SU-DHL-6 (cell line): ENCODE results near the gene DIO1.

ENCODE experiments used
- H2AFZ ChIP-seq: fragments of 200-600 bp; sonication (generic); 2 replicates; pipeline ENCODE4 v1.6.1; 2014; ENCODE audit warnings: low read depth, mild to moderate bottlenecking, moderate library complexity, mixed read lengths, antibody characterized with exemption, low read length; ENCODE audit not compliant: severe bottlenecking
- H3F3A ChIP-seq: fragments of 200-600 bp; shearing (Covaris generic); 2 replicates; pipeline ENCODE4 v1.6.0; 2016; ENCODE audit warnings: antibody characterized with exemption, mild to moderate bottlenecking; ENCODE audit not compliant: insufficient read depth
- H3K27ac ChIP-seq: fragments of 200-600 bp; sonication (generic); 2 replicates; pipeline ENCODE4 v1.5.1; 2016; ENCODE audit warnings: low read depth, mild to moderate bottlenecking, low read length, moderate library complexity, mixed read lengths
- H3K27me3 ChIP-seq: fragments of 200-600 bp; sonication (generic), shearing (Covaris generic); 2 replicates; pipeline ENCODE4 v1.6.0; 2014; ENCODE audit warnings: mild to moderate bottlenecking, low read length
- H3K36me3 ChIP-seq: fragments of 200-600 bp; sonication (generic); 2 replicates; pipeline ENCODE4 v1.6.1; 2014; ENCODE audit warnings: mild to moderate bottlenecking, low read length, mixed read lengths
- H3K4me2 ChIP-seq: fragments of 300-600, 200-600 bp; shearing (Covaris generic), sonication (generic); 2 replicates; pipeline ENCODE4 v1.6.0; 2014; ENCODE audit warnings: low read length, low read depth, mild to moderate bottlenecking; ENCODE audit not compliant: poor library complexity, severe bottlenecking
- H3K4me3 ChIP-seq: fragments of 200-600 bp; sonication (generic); 2 replicates; pipeline ENCODE4 v1.5.1; 2014; ENCODE audit warnings: antibody characterized with exemption, low read length, mild to moderate bottlenecking, mixed read lengths; ENCODE audit not compliant: insufficient read depth, poor library complexity, severe bottlenecking
- H3K79me2 ChIP-seq: fragments of 200-600 bp; sonication (generic); 2 replicates; pipeline ENCODE4 v1.6.1; 2014; ENCODE audit warnings: mild to moderate bottlenecking, low read length, moderate library complexity; ENCODE audit not compliant: insufficient read depth
- H3K9ac ChIP-seq: fragments of 200-600 bp; sonication (generic); 2 replicates; pipeline ENCODE4 v1.7.0; 2014; ENCODE audit warnings: mild to moderate bottlenecking, low read length
- H3K9me2 ChIP-seq: fragments of 200-600 bp; sonication (generic); replicated peaks from 2 replicates; pipeline ENCODE4 v1.6.1; 2014; ENCODE audit warnings: low read length; ENCODE audit not compliant: insufficient read depth
- H3K9me3 ChIP-seq: fragments of 200-600 bp; sonication (generic); 2 replicates; pipeline ENCODE4 v1.6.1; 2014; ENCODE audit warnings: low read length, mixed read lengths; ENCODE audit not compliant: insufficient read depth
- H4K20me1 ChIP-seq: fragments of 200-600 bp; sonication (generic); 2 replicates; pipeline ENCODE4 v1.6.1; 2014; ENCODE audit warnings: low read depth, mild to moderate bottlenecking, antibody characterized with exemption, low read length, moderate library complexity, mixed read lengths
- EZH2phosphoT487 ChIP-seq: fragments of 200-600 bp; sonication (generic), shearing (Covaris generic); conservative IDR thresholded peaks from 2 replicates; pipeline ENCODE4 v1.6.1; 2018; ENCODE audit warnings: mild to moderate bottlenecking, antibody characterized with exemption, low read length, moderate library complexity, mixed read lengths
- TF ChIP-seq, protein P1 (sequence below): fragments of 200-600 bp; sonication (generic); IDR thresholded peaks from one replicate; pipeline ENCODE4 v1.5.1; 2017; ENCODE audit warnings: antibody characterized with exemption, mild to moderate bottlenecking, low read length, moderate library complexity; ENCODE audit not compliant: insufficient read depth, poor library complexity, severe bottlenecking

The DIO1 gene

DNA sequence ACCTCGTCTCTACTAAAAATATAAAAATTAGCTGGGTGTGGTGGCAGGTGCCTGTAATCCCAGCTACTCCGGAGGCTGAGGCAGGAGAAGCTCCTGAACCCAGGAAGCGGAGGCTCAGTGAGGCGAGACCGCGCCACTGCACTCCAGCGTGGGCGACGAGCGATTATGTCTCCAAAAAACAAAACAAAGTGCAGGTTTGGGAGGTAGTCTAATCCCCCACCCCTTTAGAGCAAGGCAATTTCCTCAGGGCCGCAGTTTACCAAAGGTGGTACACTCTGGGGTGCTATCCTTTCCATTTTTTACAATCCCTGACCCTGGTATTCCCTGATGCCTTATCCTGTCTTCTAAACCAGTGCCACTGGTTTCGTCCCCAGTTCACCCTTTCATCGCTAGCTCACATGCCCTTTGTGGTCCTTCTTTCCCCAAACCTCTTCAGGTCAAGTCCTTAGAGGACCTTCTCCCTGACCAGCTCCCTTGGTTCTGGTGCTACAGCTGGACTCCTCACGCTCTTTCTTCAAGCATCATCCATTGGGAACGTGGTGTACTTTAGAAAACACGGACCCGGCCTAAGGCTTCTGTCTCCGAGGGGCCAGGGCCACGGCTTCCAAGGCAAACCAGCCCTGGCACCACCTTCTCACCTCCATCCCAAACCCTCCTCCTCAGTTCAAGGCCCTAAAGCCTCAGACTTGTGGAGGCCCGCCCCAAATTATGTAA, 50.6 kb downstream of the DIO1 start:
- Histone ChIP-seq H3K27ac (peak overlapping the region; percentile 76), H3K36me3 (peaks cover 2% of the 10 kb centered on the region; the same call in 1 of the 2 replicates), H3K27me3 (no peaks in the 10 kb centered on the region), H4K20me1 (no peaks in the 10 kb centered on the region), H3F3A (peaks cover 14% of the 10 kb centered on the region; the same call in 1 of the 2 replicates), H3K9me3 (no peaks in the 10 kb centered on the region), H3K4me2 (peak overlapping the region; percentile 85), H3K9me2 (no peaks in the 10 kb centered on the region), H2AFZ (peak overlapping the region; percentile 79), H3K79me2 (peaks cover 54% of the 10 kb centered on the region), H3K9ac (peak overlapping the region; percentile 86), H3K4me3 (peak overlapping the region; percentile 63)
- TF ChIP-seq, protein P1, sequence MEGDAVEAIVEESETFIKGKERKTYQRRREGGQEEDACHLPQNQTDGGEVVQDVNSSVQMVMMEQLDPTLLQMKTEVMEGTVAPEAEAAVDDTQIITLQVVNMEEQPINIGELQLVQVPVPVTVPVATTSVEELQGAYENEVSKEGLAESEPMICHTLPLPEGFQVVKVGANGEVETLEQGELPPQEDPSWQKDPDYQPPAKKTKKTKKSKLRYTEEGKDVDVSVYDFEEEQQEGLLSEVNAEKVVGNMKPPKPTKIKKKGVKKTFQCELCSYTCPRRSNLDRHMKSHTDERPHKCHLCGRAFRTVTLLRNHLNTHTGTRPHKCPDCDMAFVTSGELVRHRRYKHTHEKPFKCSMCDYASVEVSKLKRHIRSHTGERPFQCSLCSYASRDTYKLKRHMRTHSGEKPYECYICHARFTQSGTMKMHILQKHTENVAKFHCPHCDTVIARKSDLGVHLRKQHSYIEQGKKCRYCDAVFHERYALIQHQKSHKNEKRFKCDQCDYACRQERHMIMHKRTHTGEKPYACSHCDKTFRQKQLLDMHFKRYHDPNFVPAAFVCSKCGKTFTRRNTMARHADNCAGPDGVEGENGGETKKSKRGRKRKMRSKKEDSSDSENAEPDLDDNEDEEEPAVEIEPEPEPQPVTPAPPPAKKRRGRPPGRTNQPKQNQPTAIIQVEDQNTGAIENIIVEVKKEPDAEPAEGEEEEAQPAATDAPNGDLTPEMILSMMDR: no peak

GRCh38 chr1:53945183-53945432, 51.1 kb downstream of the DIO1 start:
- Histone ChIP-seq H2AFZ (peak overlapping the region; percentile 79), H3K36me3 (no peaks in the 10 kb centered on the region), H3K4me3 (peak overlapping the region; percentile 63), H4K20me1 (no peaks in the 10 kb centered on the region), H3K9me2 (no peaks in the 10 kb centered on the region), H3K79me2 (peaks cover 54% of the 10 kb centered on the region), H3K9ac (peak overlapping the region; percentile 86), H3K4me2 (peak overlapping the region; percentile 85), H3F3A (peaks cover 14% of the 10 kb centered on the region; the same call in 1 of the 2 replicates), H3K9me3 (no peaks in the 10 kb centered on the region), H3K27ac (peak overlapping the region; percentile 76), H3K27me3 (no peaks in the 10 kb centered on the region)
- TF ChIP-seq, protein P1: no peak
- no peak for TF ChIP-seq EZH2phosphoT487

DNA sequence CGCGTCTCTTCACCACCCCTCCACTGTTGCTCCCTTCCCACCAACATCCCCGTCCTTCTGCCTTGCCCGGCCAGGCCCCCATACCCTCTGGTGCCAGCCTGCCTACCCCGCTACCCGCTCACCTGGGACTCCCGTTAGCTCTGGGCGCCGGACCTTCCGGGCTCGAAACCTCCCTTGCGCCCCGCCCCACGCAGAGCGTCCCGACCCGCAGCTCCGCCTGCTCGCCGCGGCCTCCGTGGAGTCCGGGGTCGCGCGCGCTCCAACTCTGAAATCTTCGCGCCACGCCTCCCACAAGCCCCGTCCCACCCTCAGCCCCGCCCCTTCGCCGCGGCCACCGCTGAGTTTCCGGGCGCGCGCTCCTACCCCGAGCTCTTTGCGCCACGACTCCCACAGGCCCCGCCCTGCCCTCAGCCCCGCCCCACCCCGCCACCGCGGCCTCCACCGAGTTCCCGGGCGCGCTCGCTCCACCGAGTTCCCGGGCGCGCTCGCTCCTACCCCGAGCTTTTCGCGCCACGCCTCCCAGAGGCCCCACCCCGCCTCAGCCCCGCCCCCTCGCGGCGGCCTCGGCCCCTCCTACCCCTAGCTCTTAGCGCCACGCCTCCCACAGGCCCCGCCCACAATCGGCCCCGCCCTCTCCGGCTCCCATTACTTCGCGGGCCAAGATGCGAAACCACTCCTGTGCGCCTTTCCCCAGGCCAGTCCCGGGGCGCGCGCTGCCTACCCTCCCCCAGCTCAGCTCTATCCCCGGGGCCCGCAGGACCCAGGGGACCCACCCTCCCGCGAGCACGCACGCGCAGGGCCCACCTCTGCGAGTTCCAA, 51.7 kb downstream of the DIO1 start, which contains the start of gene IFT25:
Gene IFT25, minus strand, starts transcription at position 267 of the 819 bp plus-strand sequence. CDS start 5,617 bp downstream, outside the sequence.
- Histone ChIP-seq H3K9ac (peak within 1 kb of the TSS; percentile 86), H3K9me2 (no peaks in the 10 kb centered on the region), H3K4me3 (peak within 1 kb of the TSS; percentile 72), H2AFZ (peak within 1 kb of the TSS; percentile 79), H3K4me2 (peak within 1 kb of the TSS; percentile 85), H3K27ac (peak within 1 kb of the TSS; percentile 76), H3F3A (peaks cover 14% of the 10 kb centered on the region; the same call in 1 of the 2 replicates), H3K27me3 (no peaks in the 10 kb centered on the region), H4K20me1 (no peaks in the 10 kb centered on the region), H3K79me2 (peaks cover 54% of the 10 kb centered on the region), H3K9me3 (no peaks in the 10 kb centered on the region), H3K36me3 (no peaks in the 10 kb centered on the region)
- TF ChIP-seq, protein P1: no peak
- no peak for TF ChIP-seq EZH2phosphoT487
